Measurements from ENCODE around the gene WWC1.

The WWC1 gene

GRCh38 chr5:168513861-168514428, 222.5 kb downstream of the WWC1 start:
- Histone ChIP-seq H3K4me3 (ENCODE audit: low read depth, low read length) (no peak overlapping the region), H3K27ac (ENCODE audit: low read depth, low read length) (no peak overlapping the region), H3K9me3 (ENCODE audit: control insufficient read depth, insufficient read depth, low read depth, low read length) (peaks cover 4% of the 10 kb centered on the region; the same call in 1 of the 2 replicates), H3K9ac (ENCODE audit: low read length) (no peak overlapping the region), H3K27me3 (ENCODE audit: control insufficient read depth, insufficient read depth, low read length) (no peaks in the 10 kb centered on the region), H3K36me3 (ENCODE audit: control insufficient read depth, insufficient read depth, low read length) (peaks cover 94% of the 10 kb centered on the region), H3K4me1 (ENCODE audit: control insufficient read depth, insufficient read depth, low read length) (no peaks in the 10 kb centered on the region)
